Osteoblast (primary cell): Measurements from ENCODE around the gene SCMH1. TPM values are rescaled to one million over a fixed set of nuclear protein-coding genes. Genes with fewer than 3 reads are reported as not detected.

Experiments
- DNase-seq: peaks from one replicate; pipeline ENCODE4 v3.0.0; 2011; ENCODE audit warnings: low spot score, mixed read lengths; ENCODE audit not compliant: insufficient read length; ENCODE audit errors: missing footprints
- H2AFZ ChIP-seq: 2 replicates; pipeline ENCODE4 v1.6.0; 2011; ENCODE audit warnings: mild to moderate bottlenecking, low read length
- H3K27ac ChIP-seq: 2 replicates; pipeline ENCODE4 v1.5.1; 2011; ENCODE audit warnings: mild to moderate bottlenecking, low read depth, low read length, moderate library complexity
- H3K27me3 ChIP-seq: 2 replicates; pipeline ENCODE4 v1.6.0; 2012; ENCODE audit warnings: mild to moderate bottlenecking, control low read depth, inconsistent platforms, low read length, moderate library complexity; ENCODE audit not compliant: insufficient read depth
- H3K36me3 ChIP-seq: 2 replicates; pipeline ENCODE4 v1.5.1; 2011; ENCODE audit warnings: mild to moderate bottlenecking, low read length, control low read depth, moderate library complexity; ENCODE audit not compliant: insufficient read depth
- H3K4me1 ChIP-seq: 2 replicates; pipeline ENCODE4 v1.5.1; 2011; ENCODE audit warnings: mild to moderate bottlenecking, low read length, control low read depth, moderate library complexity; ENCODE audit not compliant: insufficient read depth
- H3K4me2 ChIP-seq: 2 replicates; pipeline ENCODE4 v1.6.0; 2011; ENCODE audit warnings: mild to moderate bottlenecking, low read length; ENCODE audit not compliant: insufficient read depth
- H3K4me3 ChIP-seq: fragments of 200-600 bp; sonication (generic); 3 replicates; pipeline ENCODE4 v1.5.1; 2012; ENCODE audit warnings: mild to moderate bottlenecking, low read length, inconsistent platforms; ENCODE audit not compliant: insufficient read depth
- H3K79me2 ChIP-seq: 2 replicates; pipeline ENCODE4 v1.6.0; 2012; ENCODE audit warnings: mild to moderate bottlenecking, low read length, control low read depth, inconsistent platforms; ENCODE audit not compliant: insufficient read depth
- H3K9me3 ChIP-seq: 2 replicates; pipeline ENCODE4 v1.5.1; 2011; ENCODE audit warnings: low read depth, low read length, control low read depth
- H4K20me1 ChIP-seq: 2 replicates; pipeline ENCODE4 v1.6.0; 2012; ENCODE audit warnings: mild to moderate bottlenecking, low read length, control low read depth; ENCODE audit not compliant: insufficient read depth
- total RNA-seq: library from RNA; depleted of rRNA; stranded (reverse); fragments of >200 nt; gene quantifications from 2 replicates; pipeline ENCODE4 v1.2.3, GENCODE V29; 2012
- TF ChIP-seq, protein P1 (sequence below): IDR thresholded peaks from 2 replicates; pipeline ENCODE4 v1.5.1; 2011; ENCODE audit warnings: mild to moderate bottlenecking, low read depth, low read length, moderate library complexity; ENCODE audit errors: extremely low read depth

SCMH1 gene
- total RNA-seq, 1 donor: 33.7 TPM

DNA sequence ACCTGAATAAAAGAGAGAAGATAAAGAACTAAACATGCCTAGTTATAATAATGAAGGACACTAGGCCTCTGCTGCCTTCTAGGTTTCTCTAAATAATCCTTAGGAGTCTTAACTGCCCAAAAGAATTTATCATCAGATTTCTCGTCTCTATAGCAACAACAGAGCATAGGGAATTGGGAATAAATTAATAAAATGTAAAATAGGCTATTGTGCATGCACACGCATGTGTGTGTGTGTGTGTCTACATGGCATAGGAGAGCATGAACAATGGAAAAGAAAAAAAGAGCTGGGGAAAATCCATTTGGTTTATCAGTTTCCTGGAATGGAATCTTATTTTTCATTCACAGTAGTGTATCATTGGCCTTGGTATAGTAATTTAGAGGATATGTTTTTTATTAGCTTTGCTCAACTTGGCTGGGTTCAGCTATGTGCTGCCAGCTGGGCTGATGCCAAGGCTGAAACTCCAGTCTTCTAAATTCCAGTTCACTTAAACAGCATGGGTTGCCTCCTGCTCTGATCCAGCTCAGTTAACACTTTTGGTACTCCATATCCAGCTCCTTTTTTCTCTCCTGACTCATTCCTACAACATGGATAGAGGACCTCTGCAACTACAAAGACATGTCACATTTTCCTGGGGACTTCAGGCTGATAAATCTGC is 140.0 kb downstream of the SCMH1 start:
- Histone ChIP-seq H4K20me1 (no peaks in the 10 kb centered on the region), H3K9me3 (no peaks in the 10 kb centered on the region), H2AFZ (no peak overlapping the region), H3K36me3 (peaks cover 3% of the 10 kb centered on the region), H3K79me2 (no peaks in the 10 kb centered on the region), H3K27me3 (no peaks in the 10 kb centered on the region), H3K4me3 (no peak overlapping the region), H3K4me2 (peak overlapping the region; percentile 32), H3K27ac (peak overlapping the region; percentile 55), H3K4me1 (peaks cover 30% of the 10 kb centered on the region)
- TF ChIP-seq, protein P1, sequence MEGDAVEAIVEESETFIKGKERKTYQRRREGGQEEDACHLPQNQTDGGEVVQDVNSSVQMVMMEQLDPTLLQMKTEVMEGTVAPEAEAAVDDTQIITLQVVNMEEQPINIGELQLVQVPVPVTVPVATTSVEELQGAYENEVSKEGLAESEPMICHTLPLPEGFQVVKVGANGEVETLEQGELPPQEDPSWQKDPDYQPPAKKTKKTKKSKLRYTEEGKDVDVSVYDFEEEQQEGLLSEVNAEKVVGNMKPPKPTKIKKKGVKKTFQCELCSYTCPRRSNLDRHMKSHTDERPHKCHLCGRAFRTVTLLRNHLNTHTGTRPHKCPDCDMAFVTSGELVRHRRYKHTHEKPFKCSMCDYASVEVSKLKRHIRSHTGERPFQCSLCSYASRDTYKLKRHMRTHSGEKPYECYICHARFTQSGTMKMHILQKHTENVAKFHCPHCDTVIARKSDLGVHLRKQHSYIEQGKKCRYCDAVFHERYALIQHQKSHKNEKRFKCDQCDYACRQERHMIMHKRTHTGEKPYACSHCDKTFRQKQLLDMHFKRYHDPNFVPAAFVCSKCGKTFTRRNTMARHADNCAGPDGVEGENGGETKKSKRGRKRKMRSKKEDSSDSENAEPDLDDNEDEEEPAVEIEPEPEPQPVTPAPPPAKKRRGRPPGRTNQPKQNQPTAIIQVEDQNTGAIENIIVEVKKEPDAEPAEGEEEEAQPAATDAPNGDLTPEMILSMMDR: no peak
- peak; percentile 69 for DNase-seq

DNA sequence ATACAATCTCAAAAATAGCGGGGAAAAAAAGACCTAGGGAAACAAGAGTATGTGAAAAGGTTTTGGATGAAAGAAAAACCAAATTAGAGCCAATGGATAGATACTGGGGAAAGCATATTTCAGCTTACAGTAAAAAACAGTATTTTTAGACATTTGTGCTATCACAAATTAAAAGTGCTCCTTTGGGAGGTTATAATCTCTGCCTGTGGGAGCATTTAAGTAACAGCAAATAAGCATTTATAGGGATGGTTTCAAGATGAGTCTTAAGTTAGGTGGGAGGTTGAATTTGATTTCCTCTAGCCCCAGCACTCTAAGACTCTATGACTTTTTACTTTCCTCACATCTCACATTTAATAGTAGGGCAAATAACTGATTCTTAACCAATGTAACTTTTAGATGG is 141.0 kb downstream of the SCMH1 start:
- Histone ChIP-seq H3K27me3 (no peaks in the 10 kb centered on the region), H3K4me1 (peaks cover 31% of the 10 kb centered on the region), H3K4me3 (no peak overlapping the region), H2AFZ (no peak overlapping the region), H4K20me1 (no peaks in the 10 kb centered on the region), H3K9me3 (no peaks in the 10 kb centered on the region), H3K79me2 (no peaks in the 10 kb centered on the region), H3K4me2 (peak overlapping the region; percentile 25), H3K36me3 (peaks cover 3% of the 10 kb centered on the region), H3K27ac (peak overlapping the region; percentile 55)
- peak; percentile 79 for DNase-seq
- TF ChIP-seq, protein P1: no peak

DNA sequence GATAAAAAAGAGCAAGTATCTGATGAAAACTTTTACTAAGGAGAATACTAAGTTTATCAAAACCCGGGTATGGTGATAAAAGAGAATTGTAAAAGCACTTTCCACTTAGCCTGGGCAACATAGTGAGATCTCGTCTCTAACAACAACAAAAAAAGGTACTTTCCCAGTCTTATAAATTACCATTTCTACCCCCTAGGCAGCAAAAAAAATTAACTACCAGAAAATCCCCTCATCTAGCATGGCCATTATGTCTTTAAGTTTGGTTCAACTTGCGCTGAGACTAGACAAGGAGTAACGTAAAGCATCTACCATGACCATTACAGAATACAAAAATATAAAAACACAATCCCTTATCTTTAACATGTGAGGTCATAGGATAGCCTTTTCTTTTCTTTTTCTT is 141.9 kb downstream of the SCMH1 start:
- TF ChIP-seq, protein P1: no peak
- no peaks in the 10 kb centered on the region for H3K79me2 ChIP-seq
- no peak overlapping the region for H3K4me2 ChIP-seq
- H3K27ac ChIP-seq: no peak overlapping the region
- no peak overlapping the region for H3K4me3 ChIP-seq
- peaks cover 3% of the 10 kb centered on the region for H3K36me3 ChIP-seq
- no peaks in the 10 kb centered on the region for H4K20me1 ChIP-seq
- no peaks in the 10 kb centered on the region for H3K9me3 ChIP-seq
- H3K4me1 ChIP-seq: peaks cover 31% of the 10 kb centered on the region
- DNase-seq: no peak
- no peak overlapping the region for H2AFZ ChIP-seq
- H3K27me3 ChIP-seq: no peaks in the 10 kb centered on the region

DNA sequence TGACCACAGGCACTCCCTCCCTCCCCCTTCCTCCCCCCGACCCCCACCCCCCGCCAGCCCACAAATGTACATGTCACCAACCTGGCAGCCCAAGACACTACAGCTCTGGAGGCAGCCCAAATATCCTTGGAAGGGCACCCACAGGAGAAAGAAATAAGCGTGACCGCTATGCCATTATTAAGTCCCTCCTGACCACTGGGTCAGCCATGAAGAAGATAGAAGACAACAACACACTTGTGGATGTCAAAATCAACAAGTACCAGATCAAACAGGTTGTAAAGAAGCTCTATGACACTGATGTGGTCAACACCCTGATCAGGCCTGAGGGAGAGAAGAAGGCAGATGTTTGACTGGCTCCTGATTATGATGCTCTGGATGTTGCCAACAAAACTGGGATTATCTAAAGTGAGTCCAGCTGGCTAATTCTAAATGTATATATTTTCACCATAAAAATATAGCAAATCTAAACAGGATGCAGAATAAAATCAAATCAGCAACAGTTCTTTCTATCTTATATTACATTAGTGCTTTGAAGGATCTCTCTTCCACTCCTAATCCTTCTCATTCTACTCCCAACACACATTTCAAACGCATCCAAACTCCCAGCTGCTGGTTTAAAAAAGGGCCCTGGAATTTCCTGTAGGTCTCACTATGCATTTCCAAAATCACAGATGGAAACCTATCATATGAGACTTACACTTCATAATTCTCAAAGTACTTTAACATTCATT is 143.2 kb downstream of the SCMH1 start:
- Histone ChIP-seq H3K36me3 (peaks cover 3% of the 10 kb centered on the region), H2AFZ (no peak overlapping the region), H3K27ac (no peak overlapping the region), H3K4me3 (no peak overlapping the region), H3K4me1 (peaks cover 31% of the 10 kb centered on the region), H3K79me2 (no peaks in the 10 kb centered on the region), H4K20me1 (no peaks in the 10 kb centered on the region), H3K4me2 (no peak overlapping the region), H3K9me3 (no peaks in the 10 kb centered on the region), H3K27me3 (no peaks in the 10 kb centered on the region)
- no peak for DNase-seq
- TF ChIP-seq, protein P1: no peak
